K562 (cell line): Measurements from ENCODE around the gene CEP290. TPM values are rescaled to one million over a fixed set of nuclear protein-coding genes. Genes with fewer than 3 reads are reported as not detected.

Experiments used
- BRF1 ChIP-seq: IDR thresholded peaks from 3 replicates; pipeline ENCODE4 v1.6.1; 2011; ENCODE audit warnings: borderline replicate concordance, mild to moderate bottlenecking; ENCODE audit not compliant: insufficient read length; ENCODE audit errors: extremely low read depth
- FOXJ2 ChIP-seq: fragments of 200-800 bp; sonication (Bioruptor generic); IDR thresholded peaks from 2 replicates; pipeline ENCODE4 v1.6.1; 2016; ENCODE audit warnings: missing genetic modification characterization, missing compliant biosample characterization
- OTX1 ChIP-seq: fragments of 450-650 bp; formaldehyde crosslinking; IDR thresholded peaks from 2 replicates; pipeline ENCODE4 v1.4.0; 2022; ENCODE audit warnings: mild to moderate bottlenecking
- POU5F1 ChIP-seq: fragments of 150-350 bp; IDR thresholded peaks from 2 replicates; pipeline ENCODE4 v1.6.1; 2014; ENCODE audit warnings: borderline replicate concordance, low read length, low read depth, mild to moderate bottlenecking; ENCODE audit not compliant: partially characterized antibody
- PRDM10 ChIP-seq: fragments of 450-650 bp; IDR thresholded peaks from 2 replicates; pipeline ENCODE4 v1.6.1; 2018; ENCODE audit not compliant: partially characterized antibody
- RFX1 ChIP-seq: fragments of 450-650 bp; IDR thresholded peaks from 2 replicates; pipeline ENCODE4 v1.6.1; 2016; ENCODE audit warnings: mild to moderate bottlenecking, moderate library complexity
- SP2 ChIP-seq: IDR thresholded peaks from 2 replicates; pipeline ENCODE4 v1.6.1; 2011; ENCODE audit warnings: mild to moderate bottlenecking, low read depth, low read length, moderate library complexity; ENCODE audit not compliant: poor library complexity, severe bottlenecking; ENCODE audit errors: extremely low read depth
- TRIM24 ChIP-seq, 2 experiments: fragments of 450-650 bp; IDR thresholded peaks; 2 replicates each; pipeline ENCODE4 v1.6.1; 2016
- XRCC4 ChIP-seq: IDR thresholded peaks from one replicate; pipeline ENCODE4 v1.6.1; 2011; ENCODE audit not compliant: insufficient read depth, insufficient read length; ENCODE audit errors: extremely low read depth
- ZBTB2 ChIP-seq: fragments of 450-650 bp; IDR thresholded peaks from 2 replicates; pipeline ENCODE4 v1.6.1; 2016; ENCODE audit warnings: antibody characterized with exemption
- ZEB2 ChIP-seq: fragments of 450-650 bp; IDR thresholded peaks from 2 replicates; pipeline ENCODE4 v1.6.1; 2016
- ZFP1 ChIP-seq: fragments of 450-650 bp; formaldehyde crosslinking; IDR thresholded peaks from 2 replicates; pipeline ENCODE4 v1.4.0; 2020; ENCODE audit warnings: mild to moderate bottlenecking, mixed read lengths
- ZKSCAN1 ChIP-seq: fragments of 150-350 bp; IDR thresholded peaks from 2 replicates; pipeline ENCODE4 v1.6.1; 2016; ENCODE audit warnings: low read depth, low read length
- ZNF146 ChIP-seq: IDR thresholded peaks from one replicate; pipeline ENCODE4 v1.6.1; 2018; ENCODE audit warnings: missing compliant biosample characterization; ENCODE audit not compliant: unreplicated experiment
- ZNF165 ChIP-seq: fragments of 250-450 bp; sonication (Bioruptor Pico); IDR thresholded peaks from 2 replicates; pipeline ENCODE4 v1.4.0; 2020; ENCODE audit warnings: borderline replicate concordance
- ZNF395 ChIP-seq: fragments of 200-800 bp; sonication (Bioruptor generic); IDR thresholded peaks from 2 replicates; pipeline ENCODE4 v1.6.1; 2017; ENCODE audit warnings: missing genetic modification characterization, missing compliant biosample characterization
- ZNF561 ChIP-seq: fragments of 450-650 bp; formaldehyde crosslinking; conservative IDR thresholded peaks from 2 replicates; pipeline ENCODE4 v1.4.0; 2020; ENCODE audit warnings: mild to moderate bottlenecking, moderate library complexity
- ZNF696 ChIP-seq: fragments of 250-450 bp; sonication (Bioruptor Pico); conservative IDR thresholded peaks from 2 replicates; pipeline ENCODE4 v1.4.0; 2020; ENCODE audit warnings: mild to moderate bottlenecking, moderate library complexity
- ZNF766 ChIP-seq: fragments of 200-800 bp; sonication (Bioruptor generic); conservative IDR thresholded peaks from 2 replicates; pipeline ENCODE4 v1.6.1; 2016; ENCODE audit warnings: missing genetic modification characterization, missing compliant biosample characterization
- polyA plus RNA-seq, 8 experiments: library from polyadenylated mRNA; depleted of rRNA in 4 of 8; stranded (reverse) in 5 of 8; unstranded in 3 of 8; fragments of >200 nt; fragmentation: Nextera tagmentation in 2 of 8; fragmentation: Illumina TruSeq in 1 of 8; extraction: Ambion mirVana in 2 of 8; extraction: Trizol in 1 of 8; gene quantifications; 2 replicates each; pipeline versions ENCODE4 v1.2.1 to v1.2.3, GENCODE V29; 2011 to 2014; ENCODE audit warnings: inconsistent platforms in 1 of 8, missing spikeins in 1 of 8
- total RNA-seq, 7 experiments: library from RNA; depleted of rRNA in 6 of 7; stranded (reverse); fragments of >200 nt in 6 of 7; fragmentation: Illumina TruSeq in 2 of 7; extraction: Trizol in 2 of 7; gene quantifications; 2 replicates each; pipeline versions ENCODE4 v1.2.1 to v1.2.3, GENCODE V29; 2011 to 2021; ENCODE audit warnings: low replicate concordance in 1 of 7

CEP290 gene
- total and polyA plus RNA-seq, 9 of the 15 experiments (the other 6 are each of a cell fraction or from before 2014, with no cell fraction given), result 7.2 to 19.4 (median 18.1) TPM

GRCh38 chr12:88141774-88142609 is at the start of gene CEP290, which contains the start of gene TMTC3 (continued):
- TF ChIP-seq ZBTB2 (0 out of 2 replicates have a peak, but pooled peaks have one; percentile 15), PRDM10 (no peak), ZNF146 (CRISPR knock-in tag) (no peak), SP2 (no peak), POU5F1 (peak; percentile 88), ZEB2 (no peak), XRCC4 (no peak), ZNF561 (CRISPR knock-in tag) (no peak), TRIM24 (IDR thresholded peaks at IDR 0.05) (no peak), ZNF696 (no peak), ZNF395 (CRISPR knock-in tag) (peak; percentile 78; the same call in 1 of the 2 replicates), ZKSCAN1 (0 out of 2 replicates have a peak, but pooled peaks have one; percentile 42), BRF1 (no peak), ZNF766 (CRISPR knock-in tag) (peak; percentile 95), OTX1 (0 out of 2 replicates have a peak, but pooled peaks have one; percentile 12), ZFP1 (no peak), RFX1 (peak; percentile 93), ZNF165 (CRISPR knock-in tag) (no peak), FOXJ2 (tag) (no peak)
